Stimulated activated effector memory CD8-positive, alpha-beta T cell treated with anti-CD3 and anti-CD28 coated beads, Interleukin-12 subunit alpha, Interleukin-12 subunit beta, amount 100 ng/mL, for 72 hours (primary cell): ENCODE results near the gene ACAP3.

Experiments
- ATAC-seq: fragments of 150-1000 bp; cut with Tn5 transposase; 2 replicates; pipeline ENCODE4 v1.10.0; 2021
- DNase-seq, 2 donors: peaks; one replicate each; pipeline ENCODE4 v3.0.0; 2021 to 2022; ENCODE audit warnings: low spot score in 2 of 2
- H3K27ac Mint-ChIP-seq: one replicate; pipeline ENCODE4 v1.8.0; 2022; ENCODE audit warnings: mild to moderate bottlenecking, mixed read lengths
- H3K36me3 Mint-ChIP-seq: one replicate; pipeline ENCODE4 v1.8.0; 2022; ENCODE audit warnings: mild to moderate bottlenecking, mixed read lengths
- H3K4me1 Mint-ChIP-seq: one replicate; pipeline ENCODE4 v1.8.0; 2022; ENCODE audit warnings: mixed read lengths
- H3K4me3 Mint-ChIP-seq: one replicate; pipeline ENCODE4 v1.8.0; 2022; ENCODE audit warnings: mild to moderate bottlenecking, mixed read lengths
- H3K9me3 Mint-ChIP-seq: one replicate; pipeline ENCODE4 v1.8.0; 2022; ENCODE audit warnings: mixed read lengths

The ACAP3 gene

GRCh38 chr1:1336446-1336845, 28.7 kb upstream of the ACAP3 start:
- no peaks in the 10 kb centered on the region for H3K9me3 Mint-ChIP-seq
- peaks cover 7% of the 10 kb centered on the region for H3K4me1 Mint-ChIP-seq
- no peak for DNase-seq
- H3K36me3 Mint-ChIP-seq: no peaks in the 10 kb centered on the region
- no peak overlapping the region for H3K27ac Mint-ChIP-seq
- no peak overlapping the region for H3K4me3 Mint-ChIP-seq
- no peak for ATAC-seq

GRCh38 chr1:1335792-1336248, 28.1 kb upstream of the ACAP3 start:
- Mint-ChIP-seq H3K4me1 (peaks cover under 1% of the 10 kb centered on the region), H3K9me3 (no peaks in the 10 kb centered on the region), H3K36me3 (no peaks in the 10 kb centered on the region), H3K27ac (no peak overlapping the region), H3K4me3 (no peak overlapping the region)
- no peak for DNase-seq
- no peak for ATAC-seq

- H3K27ac Mint-ChIP-seq: no peak overlapping the region
- H3K4me1 Mint-ChIP-seq: no peaks in the 10 kb centered on the region
- no peaks in the 10 kb centered on the region for H3K9me3 Mint-ChIP-seq
- no peak for DNase-seq
- H3K4me3 Mint-ChIP-seq: no peak overlapping the region
- H3K36me3 Mint-ChIP-seq: no peaks in the 10 kb centered on the region
- no peak for ATAC-seq
Observed at GRCh38 chr1:1335283-1335682, 27.6 kb upstream of the ACAP3 start.

- no peak overlapping the region for H3K27ac Mint-ChIP-seq
- peaks cover 2% of the 10 kb centered on the region for H3K4me1 Mint-ChIP-seq
- ATAC-seq (no peak), DNase-seq (no peak)
- no peaks in the 10 kb centered on the region for H3K36me3 Mint-ChIP-seq
- H3K9me3 Mint-ChIP-seq: no peaks in the 10 kb centered on the region
- no peak overlapping the region for H3K4me3 Mint-ChIP-seq
Observed at GRCh38 chr1:1334835-1335234, 27.1 kb upstream of the ACAP3 start.

- Mint-ChIP-seq H3K27ac (no peak overlapping the region), H3K36me3 (no peaks in the 10 kb centered on the region), H3K4me3 (no peak overlapping the region), H3K4me1 (peaks cover 6% of the 10 kb centered on the region), H3K9me3 (no peaks in the 10 kb centered on the region)
- ATAC-seq (no peak), DNase-seq (no peak)
Observed at GRCh38 chr1:1333551-1334241, 26.0 kb upstream of the ACAP3 start.

GRCh38 chr1:1332774-1333480, 25.2 kb upstream of the ACAP3 start:
- Mint-ChIP-seq H3K36me3 (no peaks in the 10 kb centered on the region), H3K4me3 (no peak overlapping the region), H3K4me1 (peaks cover 6% of the 10 kb centered on the region), H3K9me3 (no peaks in the 10 kb centered on the region), H3K27ac (no peak overlapping the region)
- DNase-seq (no peak), ATAC-seq (no peak)

- ATAC-seq: no peak
- Mint-ChIP-seq H3K36me3 (no peaks in the 10 kb centered on the region), H3K4me3 (no peak overlapping the region), H3K27ac (no peak overlapping the region), H3K4me1 (peaks cover 6% of the 10 kb centered on the region), H3K9me3 (no peaks in the 10 kb centered on the region)
- DNase-seq: no peak
Observed at GRCh38 chr1:1332031-1332755, 24.5 kb upstream of the ACAP3 start.

GRCh38 chr1:1331068-1331965, 23.6 kb upstream of the ACAP3 start, which contains the start of gene TAS1R3:
TAS1R3 (plus strand) TSS chr1:1331280; CDS start chr1:1331346, 66 bp downstream.
- Mint-ChIP-seq H3K4me1 (peaks cover 7% of the 10 kb centered on the region), H3K36me3 (no peaks in the 10 kb centered on the region), H3K9me3 (no peaks in the 10 kb centered on the region), H3K4me3 (no peak within 1 kb of the TSS), H3K27ac (no peak within 1 kb of the TSS)
- DNase-seq (no peak), ATAC-seq (no peak)

GRCh38 chr1:1330366-1331067, 22.8 kb upstream of the ACAP3 start:
- no peaks in the 10 kb centered on the region for H3K9me3 Mint-ChIP-seq

GRCh38 chr1:1329304-1330210, 21.8 kb upstream of the ACAP3 start:
- H3K36me3 Mint-ChIP-seq: peaks cover 2% of the 10 kb centered on the region
- ATAC-seq (no peak), DNase-seq (no peak)
- no peaks in the 10 kb centered on the region for H3K9me3 Mint-ChIP-seq
- peaks cover 18% of the 10 kb centered on the region for H3K4me1 Mint-ChIP-seq
- H3K27ac Mint-ChIP-seq: no peak overlapping the region
- H3K4me3 Mint-ChIP-seq: no peak overlapping the region

More at GRCh38 chr1:1330366-1331067, 22.8 kb upstream of the ACAP3 start:
- peaks cover 15% of the 10 kb centered on the region for H3K4me1 Mint-ChIP-seq
- no peak for DNase-seq
- H3K27ac Mint-ChIP-seq: no peak overlapping the region
- no peaks in the 10 kb centered on the region for H3K36me3 Mint-ChIP-seq
- ATAC-seq: no peak
- H3K4me3 Mint-ChIP-seq: no peak overlapping the region

GRCh38 chr1:1328254-1328653, 20.5 kb upstream of the ACAP3 start:
- Mint-ChIP-seq H3K4me1 (peaks cover 24% of the 10 kb centered on the region), H3K9me3 (no peaks in the 10 kb centered on the region), H3K27ac (no peak overlapping the region), H3K36me3 (peaks cover 6% of the 10 kb centered on the region), H3K4me3 (no peak overlapping the region)
- DNase-seq (no peak), ATAC-seq (no peak)

- H3K27ac Mint-ChIP-seq: no peak overlapping the region
Observed at GRCh38 chr1:1327291-1327690, 19.6 kb upstream of the ACAP3 start.

GRCh38 chr1:1326075-1326605, 18.4 kb upstream of the ACAP3 start:
- H3K9me3 Mint-ChIP-seq: no peaks in the 10 kb centered on the region
- no peak for DNase-seq
- H3K4me3 Mint-ChIP-seq: peak overlapping the region; percentile 83
- peak overlapping the region; percentile 91 for H3K27ac Mint-ChIP-seq
- peaks cover 6% of the 10 kb centered on the region for H3K36me3 Mint-ChIP-seq
- peaks cover 39% of the 10 kb centered on the region for H3K4me1 Mint-ChIP-seq
- no peak for ATAC-seq

More at GRCh38 chr1:1327291-1327690, 19.6 kb upstream of the ACAP3 start:
- Mint-ChIP-seq H3K4me3 (no peak overlapping the region), H3K36me3 (peaks cover 6% of the 10 kb centered on the region), H3K4me1 (peaks cover 34% of the 10 kb centered on the region), H3K9me3 (no peaks in the 10 kb centered on the region)
- ATAC-seq (no peak), DNase-seq (no peak)
